ENCODE measurements around the gene MRPL36. TPM values are rescaled to one million over a fixed set of nuclear protein-coding genes. Genes with fewer than 3 reads are reported as not detected.

The MRPL36 gene
- total RNA-seq, 1 donor from 2014 or later: 51.6 TPM

GRCh38 chr5:1784197-1785050, 15.2 kb downstream of the MRPL36 start:
- TF ChIP-seq CTCF (IDR thresholded peaks at IDR 0.05; ENCODE audit: insufficient read depth, low read length, poor library complexity, severe bottlenecking): no peak
- Histone ChIP-seq H3K4me3 (ENCODE audit: low read depth, low read length) (no peak overlapping the region), H3K36me3 (ENCODE audit: control insufficient read depth, insufficient read depth, low read length) (no peaks in the 10 kb centered on the region), H3K27me3 (ENCODE audit: control insufficient read depth, insufficient read depth, low read length) (peaks cover 29% of the 10 kb centered on the region)
- no peak for DNase-seq (ENCODE audit: low read depth)

- TF ChIP-seq CTCF (IDR thresholded peaks at IDR 0.05; ENCODE audit: insufficient read depth, low read length, poor library complexity, severe bottlenecking): no peak
- Histone ChIP-seq H3K27me3 (ENCODE audit: control insufficient read depth, insufficient read depth, low read length) (peaks cover 34% of the 10 kb centered on the region), H3K36me3 (ENCODE audit: control insufficient read depth, insufficient read depth, low read length) (no peaks in the 10 kb centered on the region), H3K4me3 (ENCODE audit: low read depth, low read length) (no peak overlapping the region)
- DNase-seq (ENCODE audit: low read depth): no peak
These were observed 16.5 kb downstream of the MRPL36 start for GRCh38 chr5:1783216-1783554.

- Histone ChIP-seq H3K27me3 (ENCODE audit: control insufficient read depth, insufficient read depth, low read length) (peaks cover 40% of the 10 kb centered on the region), H3K4me3 (ENCODE audit: low read depth, low read length) (no peak overlapping the region), H3K36me3 (ENCODE audit: control insufficient read depth, insufficient read depth, low read length) (no peaks in the 10 kb centered on the region)
- no peak for DNase-seq (ENCODE audit: low read depth)
- TF ChIP-seq CTCF (IDR thresholded peaks at IDR 0.05; ENCODE audit: insufficient read depth, low read length, poor library complexity, severe bottlenecking): no peak
These were observed 17.0 kb downstream of the MRPL36 start for GRCh38 chr5:1782385-1783215.

GRCh38 chr5:1781726-1782384, 17.8 kb downstream of the MRPL36 start:
- H3K36me3 ChIP-seq (ENCODE audit: control insufficient read depth, insufficient read depth, low read length): no peaks in the 10 kb centered on the region
- no peak for DNase-seq (ENCODE audit: low read depth)
- peaks cover 38% of the 10 kb centered on the region for H3K27me3 ChIP-seq (ENCODE audit: control insufficient read depth, insufficient read depth, low read length)
- H3K4me3 ChIP-seq (ENCODE audit: low read depth, low read length): no peak overlapping the region
- no peak for TF ChIP-seq CTCF (IDR thresholded peaks at IDR 0.05; ENCODE audit: insufficient read depth, low read length, poor library complexity, severe bottlenecking)

GRCh38 chr5:1781107-1781506, 18.5 kb downstream of the MRPL36 start:
- DNase-seq (ENCODE audit: low read depth): no peak
- peaks cover 38% of the 10 kb centered on the region for H3K27me3 ChIP-seq (ENCODE audit: control insufficient read depth, insufficient read depth, low read length)
- H3K4me3 ChIP-seq (ENCODE audit: low read depth, low read length): no peak overlapping the region
- H3K36me3 ChIP-seq (ENCODE audit: control insufficient read depth, insufficient read depth, low read length): no peaks in the 10 kb centered on the region
- no peak for TF ChIP-seq CTCF (IDR thresholded peaks at IDR 0.05; ENCODE audit: insufficient read depth, low read length, poor library complexity, severe bottlenecking)

Measured in kidney epithelial cell (primary cell).